GM19193 (cell line): ENCODE measurements around the gene TUBGCP4.

ENCODE experiments used
- POLR2A ChIP-seq: IDR thresholded peaks from 4 replicates; pipeline ENCODE4 v1.6.1; 2011; ENCODE audit not compliant: insufficient read depth, insufficient read length; ENCODE audit errors: extremely low read depth

Gene TUBGCP4

DNA sequence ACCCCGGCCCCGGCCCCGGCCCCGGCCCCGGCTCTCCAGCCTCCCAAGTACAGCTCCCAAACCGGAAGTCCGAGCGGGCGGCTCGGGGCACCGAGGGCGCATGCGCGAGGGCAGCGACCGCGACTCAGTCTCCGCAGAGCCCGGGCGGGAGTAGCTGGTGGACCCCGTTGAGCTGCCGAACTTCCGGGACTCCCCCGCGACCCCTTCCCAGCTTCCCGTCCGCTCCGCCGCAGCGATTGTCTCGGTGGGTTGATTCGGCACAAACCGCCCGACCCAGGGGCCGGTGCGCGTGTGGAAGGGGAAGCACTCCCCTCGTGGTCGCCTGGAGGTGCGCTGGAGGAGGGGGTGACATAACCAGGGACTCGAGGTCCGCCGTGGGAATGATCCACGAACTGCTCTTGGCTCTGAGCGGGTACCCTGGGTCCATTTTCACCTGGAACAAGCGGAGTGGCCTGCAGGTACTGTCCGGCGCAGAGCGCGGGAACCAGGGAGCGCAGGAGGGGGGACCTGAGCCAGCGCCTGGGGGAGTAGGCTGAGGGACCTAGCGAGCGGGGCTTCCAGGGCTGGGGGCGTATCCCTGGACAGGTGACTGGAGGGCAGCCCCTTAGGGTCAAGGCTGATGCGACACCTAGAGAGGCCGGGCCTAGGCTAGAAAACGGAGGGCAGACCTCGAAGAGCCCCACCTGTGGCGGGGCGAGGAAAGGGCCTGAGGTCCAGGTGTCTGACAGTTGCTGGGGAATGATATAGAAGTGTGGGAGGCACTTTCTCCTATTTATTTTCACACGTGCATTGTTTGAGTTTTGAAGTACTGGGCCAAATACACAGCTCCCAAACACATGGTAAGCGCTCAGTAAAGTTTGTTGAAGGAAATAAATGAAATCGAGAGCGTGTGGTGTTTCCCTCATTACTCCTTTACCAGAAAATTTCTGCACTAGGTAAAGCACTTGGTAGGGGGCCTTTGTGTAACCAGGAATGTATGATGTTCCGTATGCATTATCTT lies at the start of gene TUBGCP4, which contains the start of gene ZSCAN29:
TUBGCP4 (plus strand) TSS at position 127 of the 1,000 bp plus-strand sequence; CDS start at position 381, 254 bp downstream.
ZSCAN29 (minus strand) TSS at position 69 of the 1,000 bp plus-strand sequence. CDS start 1,130 bp downstream, outside the sequence.
- peak; percentile 80 for TF ChIP-seq POLR2A

GRCh38 chr15:43325039-43325684 lies 45.7 kb upstream of the TUBGCP4 start:
- TF ChIP-seq POLR2A: no peak

GRCh38 chr15:43329217-43329959 lies 41.5 kb upstream of the TUBGCP4 start:
- TF ChIP-seq POLR2A: no peak

GRCh38 chr15:43329960-43330779 lies 40.7 kb upstream of the TUBGCP4 start, which contains the start of gene LCMT2:
Gene LCMT2, minus strand, starts transcription at chr15:43330573. Its CDS starts 84 bp downstream, at chr15:43330489.
- peak; percentile 94 for TF ChIP-seq POLR2A

DNA sequence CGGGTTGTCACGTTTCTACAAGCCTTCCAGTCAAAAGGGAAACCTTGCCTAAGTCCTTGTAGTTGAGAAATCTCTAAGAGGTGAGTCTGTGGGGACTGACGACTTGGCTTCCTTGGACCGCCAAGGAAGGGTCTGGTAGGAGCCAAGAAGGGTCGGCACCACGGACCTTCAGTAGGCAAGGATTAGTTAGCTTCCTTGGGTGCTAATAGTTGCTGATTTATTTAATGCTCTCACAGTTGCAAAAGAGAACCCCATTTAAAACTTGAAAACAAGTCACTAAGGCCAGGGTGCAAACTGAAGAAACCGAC lies 40.2 kb upstream of the TUBGCP4 start:
- TF ChIP-seq POLR2A: no peak

DNA sequence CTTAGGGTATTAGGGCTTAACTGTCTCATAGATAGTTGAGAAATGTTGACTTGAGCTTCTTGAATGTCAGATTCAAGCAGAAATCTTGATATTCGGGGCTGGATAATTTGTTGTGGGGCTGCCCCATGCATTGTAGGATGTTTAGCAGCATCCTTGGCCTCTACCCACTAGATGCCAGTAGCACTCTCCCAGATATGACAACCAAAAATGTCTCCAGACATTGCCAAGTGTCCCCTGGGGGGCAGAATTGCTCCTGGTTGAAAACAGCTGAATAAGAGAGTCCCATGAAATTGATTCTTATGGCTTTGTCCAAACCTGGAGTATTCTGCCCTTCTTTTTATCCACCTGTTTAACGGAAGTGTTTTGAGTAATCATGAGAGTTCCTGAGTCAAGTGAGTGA lies 24.6 kb upstream of the TUBGCP4 start:
- TF ChIP-seq POLR2A: no peak

- TF ChIP-seq POLR2A: no peak
These were observed 23.8 kb upstream of the TUBGCP4 start for GRCh38 chr15:43347114-43347513.

DNA sequence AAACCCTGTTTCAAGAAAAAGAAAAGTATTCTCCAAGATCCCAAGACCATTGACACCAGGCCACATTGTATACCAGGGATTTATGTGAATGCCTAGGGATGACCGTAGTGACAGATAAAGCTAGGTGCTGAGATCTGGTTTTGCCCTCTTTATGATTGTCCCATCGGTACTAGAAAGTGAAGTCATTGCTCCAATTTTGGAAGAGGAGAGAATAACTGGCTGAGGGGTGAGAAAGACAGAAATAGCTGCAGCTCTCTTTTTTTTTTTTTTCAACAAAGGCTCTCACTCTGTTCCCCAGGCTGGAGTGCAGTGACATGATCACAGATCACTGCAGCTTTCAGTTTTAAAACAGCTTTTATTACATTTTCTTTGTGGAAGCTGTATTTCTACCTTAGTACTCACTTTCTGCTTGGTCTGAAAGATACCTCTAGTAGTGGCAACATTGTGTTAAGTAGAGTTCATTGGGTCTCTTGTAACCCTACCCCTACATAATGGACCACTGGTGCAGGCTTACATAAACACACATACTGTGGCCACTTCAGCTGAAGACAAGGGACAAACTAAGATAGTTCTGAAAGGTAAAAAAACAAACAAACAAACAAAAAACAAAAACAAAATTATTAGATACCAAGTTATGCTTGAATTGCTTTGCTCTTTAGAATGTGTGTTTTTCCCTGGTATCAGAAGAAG lies 18.1 kb upstream of the TUBGCP4 start:
- no peak for TF ChIP-seq POLR2A

DNA sequence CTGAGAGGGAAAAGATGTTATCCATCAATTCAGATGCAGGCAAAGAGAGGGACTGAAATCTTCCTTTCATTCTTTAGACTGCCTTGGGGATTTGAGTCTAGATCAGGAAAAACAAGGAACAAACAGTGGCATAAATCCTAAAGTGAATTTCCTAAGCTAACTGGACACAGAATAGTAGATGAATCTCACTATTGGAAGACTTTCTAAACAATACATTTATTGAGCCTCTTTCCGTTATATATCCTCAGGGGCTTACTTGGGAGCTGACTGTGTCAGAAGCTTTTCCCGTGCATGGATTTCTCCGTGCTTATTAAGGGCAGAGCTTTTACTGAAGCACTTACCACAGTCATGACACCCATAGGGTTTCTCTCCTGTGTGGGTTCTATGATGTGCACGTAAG lies 10.1 kb upstream of the TUBGCP4 start:
- no peak for TF ChIP-seq POLR2A

- TF ChIP-seq POLR2A: no peak
These were observed 9.5 kb upstream of the TUBGCP4 start for GRCh38 chr15:43361313-43361903.

DNA sequence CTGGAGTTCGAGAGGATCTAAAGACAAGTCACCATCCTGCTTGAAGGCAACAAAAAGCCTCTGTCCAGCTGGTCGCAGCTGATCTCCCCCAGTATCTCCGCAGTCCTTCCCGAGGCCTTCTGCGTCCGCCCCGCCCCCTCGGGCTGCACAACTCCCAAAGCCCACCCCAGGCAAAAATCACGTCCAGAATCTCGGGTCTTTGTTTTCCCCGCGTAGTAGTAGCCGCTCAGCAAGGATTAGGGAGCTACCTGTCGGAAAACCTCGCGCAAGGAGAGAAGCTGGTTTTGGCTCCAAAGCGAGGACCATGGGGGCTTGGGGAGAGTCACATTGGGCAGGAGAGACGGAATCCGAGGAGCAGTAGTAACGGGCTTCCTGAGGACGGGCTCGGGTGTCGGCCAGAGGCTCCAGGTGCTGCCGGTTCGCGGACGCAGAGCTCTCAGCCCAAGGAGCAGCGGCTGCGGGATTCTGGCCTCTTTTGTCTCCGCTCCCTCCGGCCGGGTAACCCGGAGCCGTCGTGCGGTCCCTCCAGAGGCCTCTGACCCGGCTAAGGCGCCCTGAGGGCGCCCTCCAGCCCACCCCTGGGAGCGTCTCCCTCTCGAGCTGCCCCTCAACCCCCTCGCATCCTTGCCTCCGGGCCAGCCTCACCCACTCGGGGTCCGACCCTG lies 459 bp upstream of the TUBGCP4 start:
- TF ChIP-seq POLR2A: no peak

GRCh38 chr15:43376017-43376705 lies 5.3 kb downstream of the TUBGCP4 start:
- no peak for TF ChIP-seq POLR2A
